HL-60/S4 treated with phorbol 12-myristate 13-acetate at 8.2 ng/mL for 4 days and 3 days (cell line): ENCODE results near the gene LRBA.
"Not testable (repeated sequence)": the region's sequence is repeated elsewhere in the genome, so short reads cannot be mapped to it uniquely, and the experiment has no call there.

ENCODE experiments used
- in situ Hi-C: fragments of 300-500 bp; cut with MboI; formaldehyde crosslinking; loops from 2 replicates; pipeline ENCODE4 v1.15.0; 2022; ENCODE audit warnings: low sequenced_read_pairs

LRBA gene

DNA sequence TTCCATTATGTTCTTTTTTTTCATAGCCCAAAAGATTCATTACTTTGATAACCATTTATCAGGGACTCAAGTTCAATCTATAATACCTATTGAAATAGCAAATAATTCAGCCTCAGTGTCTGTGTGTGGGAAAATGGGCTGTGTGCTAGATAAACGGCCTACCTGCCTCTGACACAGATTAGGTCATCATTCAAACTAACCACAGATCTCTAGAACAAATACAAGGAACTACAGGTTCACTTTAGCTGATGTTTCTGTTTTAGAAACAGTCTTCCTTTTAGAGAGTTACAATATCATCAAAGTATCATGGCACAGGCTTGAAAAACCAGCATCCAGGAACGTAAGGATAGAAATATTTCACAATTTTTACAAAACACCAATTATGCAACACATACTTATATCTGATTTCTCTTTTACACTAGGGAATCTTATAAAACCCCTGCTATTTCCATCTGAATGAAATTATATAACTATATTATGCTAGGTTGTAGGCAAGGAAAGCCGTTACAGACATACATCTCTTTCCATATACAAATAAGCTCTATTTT lies 489.7 kb downstream of the LRBA start:
- in situ Hi-C loops: no loop called here

DNA sequence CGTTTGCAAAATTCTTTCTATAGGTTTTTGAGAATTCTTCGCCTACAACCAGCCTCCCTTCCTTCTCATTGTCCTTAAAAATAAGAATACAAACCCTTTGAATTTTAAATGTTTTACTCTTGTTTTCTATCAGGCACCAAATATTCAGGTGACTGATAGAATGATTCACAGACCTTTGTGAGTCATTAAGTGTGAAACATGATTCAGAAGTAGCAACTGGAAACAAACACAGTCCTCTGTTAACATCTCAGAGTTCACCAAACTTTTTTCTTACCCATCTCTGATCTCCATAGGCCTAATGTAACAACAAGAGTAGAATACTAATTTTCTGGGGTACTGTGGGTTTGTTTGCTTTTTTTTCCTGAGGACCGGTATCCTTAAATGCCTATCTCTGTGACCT lies 496.5 kb downstream of the LRBA start:
- in situ Hi-C loops: no loop called here

DNA sequence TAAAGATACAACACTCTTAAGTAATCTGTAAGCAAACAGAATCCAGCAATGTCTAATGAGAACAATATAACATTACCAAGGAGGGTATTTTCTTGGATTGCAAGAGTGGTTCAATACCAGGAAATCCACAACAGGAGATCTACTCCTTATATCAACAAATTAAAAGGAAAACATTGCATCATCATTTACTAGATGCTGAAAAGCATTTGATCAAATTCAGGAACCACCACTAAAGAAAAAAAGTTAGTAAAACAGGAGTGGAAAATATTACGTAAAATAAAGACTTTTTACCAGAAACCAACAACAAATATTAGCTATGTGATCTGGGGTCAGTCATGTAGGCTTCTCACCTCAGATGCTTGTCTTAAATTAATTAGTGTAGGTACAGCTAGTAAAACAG lies 499.9 kb downstream of the LRBA start:
- in situ Hi-C loops: no loop called here

DNA sequence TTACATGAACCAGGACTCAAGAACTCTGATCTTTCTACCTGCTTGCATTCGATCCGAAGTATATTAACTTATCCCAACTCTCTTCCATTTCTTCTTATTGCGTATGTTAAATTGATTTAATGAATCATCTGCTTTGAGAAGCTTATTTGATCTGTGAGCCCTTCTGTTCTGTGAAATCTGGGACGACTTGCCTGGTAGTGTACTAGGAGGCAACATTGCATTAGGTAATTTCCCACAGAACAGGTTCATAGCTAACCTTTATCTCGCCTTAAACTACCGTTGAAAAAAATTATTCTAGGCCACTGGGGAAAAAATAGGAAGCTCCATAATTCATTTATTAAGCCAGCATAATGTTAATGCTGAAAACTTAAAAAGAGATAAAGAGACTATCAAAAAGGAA lies 500.4 kb downstream of the LRBA start:
- in situ Hi-C loops: no loop called here

DNA sequence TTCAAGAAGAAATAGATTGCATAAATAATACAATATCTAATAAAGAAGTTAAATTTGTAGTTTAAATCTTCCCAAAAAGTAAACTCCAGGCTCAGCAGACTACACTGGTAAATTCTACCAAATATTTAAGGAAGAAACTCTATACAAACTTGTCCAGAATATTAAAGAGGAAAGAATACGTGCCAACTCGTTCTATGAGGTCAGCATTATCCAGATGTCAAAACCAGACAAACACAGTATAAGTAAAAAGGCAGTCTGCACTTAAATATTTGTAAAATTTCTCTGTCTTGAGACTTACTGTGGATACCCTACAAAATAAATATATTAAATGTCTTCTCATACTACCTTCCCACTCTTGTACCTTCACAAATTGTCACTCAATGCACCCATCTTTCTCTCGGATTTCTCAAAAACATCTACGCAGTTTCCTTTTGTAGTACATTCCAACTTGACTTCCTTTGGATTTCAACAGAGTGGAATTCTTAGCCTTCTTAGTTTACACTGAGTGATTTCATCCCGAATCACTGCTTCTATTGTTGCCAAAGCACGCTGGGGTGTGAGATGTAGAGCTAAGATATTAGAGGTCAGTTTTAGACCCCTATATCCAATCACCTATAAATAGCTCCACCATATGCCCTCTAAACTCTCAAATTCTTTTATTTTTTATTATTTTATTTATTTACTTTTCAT lies 504.8 kb downstream of the LRBA start:
- in situ Hi-C loops: no loop called here

DNA sequence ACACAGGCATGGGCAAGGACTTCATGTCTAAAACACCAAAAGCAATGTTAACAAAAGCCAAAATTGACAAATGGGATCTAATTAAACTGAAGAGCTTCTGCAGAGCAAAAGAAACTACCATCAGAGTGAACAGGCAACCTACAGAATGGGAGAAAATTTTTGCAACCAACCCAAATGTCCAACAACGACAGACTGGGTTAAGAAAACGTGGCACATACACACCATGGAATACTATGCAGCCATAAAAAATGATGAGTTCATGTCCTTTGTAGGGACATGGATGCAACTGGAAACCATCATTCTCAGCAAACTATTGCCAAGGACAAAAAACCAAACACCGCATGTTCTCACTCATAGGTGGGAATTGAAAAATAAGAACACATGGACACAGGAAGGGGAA lies 507.4 kb downstream of the LRBA start:
- in situ Hi-C loops: not testable (repeated sequence)

DNA sequence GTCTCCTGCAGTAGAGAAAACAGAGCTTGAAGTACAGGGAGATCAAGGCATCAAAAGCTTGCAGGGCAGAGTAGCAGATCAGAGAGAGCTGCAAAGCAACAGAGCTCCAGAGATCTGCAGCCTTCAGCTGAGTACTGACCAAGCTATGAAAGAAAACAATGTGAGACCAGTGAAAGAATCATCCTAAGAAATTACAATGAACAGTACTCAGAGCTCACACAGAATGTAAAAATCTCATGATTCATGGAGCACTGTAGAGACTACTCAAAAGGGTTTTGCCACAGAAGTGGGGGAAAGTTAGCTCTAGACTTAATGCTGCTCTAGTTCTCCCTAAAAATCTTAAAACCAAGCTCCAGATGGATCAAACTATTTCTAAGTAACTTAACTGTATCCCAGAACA lies 513.1 kb downstream of the LRBA start:
- in situ Hi-C loops: no loop called here

DNA sequence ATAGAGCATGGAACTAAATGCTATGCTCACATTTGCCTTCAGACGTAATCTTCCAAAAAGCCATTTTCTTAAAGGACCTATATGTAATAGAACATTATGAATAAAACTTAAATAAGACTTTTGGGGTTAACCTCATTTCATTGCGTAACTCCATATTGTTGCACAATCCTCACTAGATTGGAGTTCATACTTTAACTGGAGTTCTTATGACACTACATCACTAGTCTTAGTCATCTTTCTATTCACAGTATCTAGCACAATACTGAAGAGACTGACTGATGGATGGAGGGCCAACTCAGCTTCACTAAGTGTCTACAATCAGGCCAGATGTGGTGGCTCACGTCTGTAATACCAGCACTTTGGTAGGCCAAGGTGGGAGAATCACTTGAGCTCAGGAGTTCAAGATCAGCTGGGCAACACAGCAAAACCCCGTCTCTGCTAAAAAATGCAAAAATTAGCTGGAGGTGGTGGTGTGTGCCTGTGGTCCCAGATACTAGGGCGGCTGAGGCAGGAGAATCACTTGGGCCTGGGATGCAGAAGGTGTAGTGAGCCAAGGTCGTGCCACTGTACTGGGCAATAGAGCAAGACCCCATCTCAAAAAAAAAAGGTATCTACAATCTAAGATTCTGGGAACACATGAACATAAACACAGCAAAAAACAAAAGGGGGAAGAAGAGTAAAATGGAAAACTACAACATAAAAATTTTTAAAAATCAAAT lies 513.9 kb downstream of the LRBA start:
- in situ Hi-C loops: no loop called here

DNA sequence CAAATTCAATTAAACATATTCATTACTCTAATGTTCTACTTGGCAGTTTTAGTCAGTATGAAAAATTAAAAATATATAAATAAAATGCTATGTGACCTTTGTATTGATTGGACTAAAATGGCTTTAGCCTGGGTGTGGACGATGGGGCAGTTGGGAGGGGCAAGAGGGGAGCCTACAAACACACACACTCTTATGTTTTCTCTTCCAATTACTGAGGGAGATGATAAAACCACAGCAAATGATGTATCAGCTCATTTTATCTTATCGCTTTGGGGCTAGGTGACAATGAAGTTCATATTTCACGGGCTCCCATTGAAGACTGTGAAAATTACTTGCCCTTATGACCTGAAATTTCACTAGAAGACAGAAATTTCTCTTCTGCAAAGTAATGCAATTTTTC lies 517.5 kb downstream of the LRBA start:
- in situ Hi-C loops: no loop called here

DNA sequence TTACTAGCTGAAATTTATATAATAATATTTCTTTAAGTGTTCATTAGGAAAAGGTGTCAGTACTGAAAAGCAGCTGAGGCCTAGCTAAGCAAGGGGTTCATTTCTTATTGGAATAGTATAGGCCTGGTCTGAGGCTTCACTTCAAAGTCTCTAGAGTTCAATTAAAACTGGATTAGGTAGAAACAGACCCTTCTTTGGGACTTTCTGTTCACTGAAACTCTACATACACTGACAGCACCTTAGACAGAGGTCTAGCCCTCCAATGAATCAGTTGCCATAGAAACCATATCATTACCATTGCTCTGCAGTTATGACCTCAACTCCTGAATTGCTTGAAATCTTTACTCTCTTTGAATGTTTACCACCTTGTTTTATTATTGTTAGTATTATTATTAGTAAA lies 519.5 kb downstream of the LRBA start:
- in situ Hi-C loops: no loop called here

DNA sequence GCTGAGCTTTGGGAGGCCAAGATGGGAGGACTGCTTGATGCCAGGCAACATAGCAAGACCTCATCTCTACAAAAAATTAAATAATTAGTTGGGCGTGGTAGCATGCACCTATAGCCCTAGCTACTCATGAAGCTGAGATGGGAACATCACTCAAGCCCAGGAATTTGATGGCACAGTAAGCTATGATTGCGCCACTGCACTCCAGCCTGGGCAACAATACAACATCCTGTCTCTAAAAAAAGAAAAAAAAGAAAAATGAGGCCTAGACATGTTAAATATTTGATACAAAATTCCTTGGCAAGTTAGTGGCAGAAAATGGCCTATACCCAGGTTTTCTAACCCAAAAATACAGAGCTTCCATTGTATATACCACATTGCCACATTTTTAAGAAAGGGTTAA lies 521.2 kb downstream of the LRBA start:
- in situ Hi-C loops: no loop called here

DNA sequence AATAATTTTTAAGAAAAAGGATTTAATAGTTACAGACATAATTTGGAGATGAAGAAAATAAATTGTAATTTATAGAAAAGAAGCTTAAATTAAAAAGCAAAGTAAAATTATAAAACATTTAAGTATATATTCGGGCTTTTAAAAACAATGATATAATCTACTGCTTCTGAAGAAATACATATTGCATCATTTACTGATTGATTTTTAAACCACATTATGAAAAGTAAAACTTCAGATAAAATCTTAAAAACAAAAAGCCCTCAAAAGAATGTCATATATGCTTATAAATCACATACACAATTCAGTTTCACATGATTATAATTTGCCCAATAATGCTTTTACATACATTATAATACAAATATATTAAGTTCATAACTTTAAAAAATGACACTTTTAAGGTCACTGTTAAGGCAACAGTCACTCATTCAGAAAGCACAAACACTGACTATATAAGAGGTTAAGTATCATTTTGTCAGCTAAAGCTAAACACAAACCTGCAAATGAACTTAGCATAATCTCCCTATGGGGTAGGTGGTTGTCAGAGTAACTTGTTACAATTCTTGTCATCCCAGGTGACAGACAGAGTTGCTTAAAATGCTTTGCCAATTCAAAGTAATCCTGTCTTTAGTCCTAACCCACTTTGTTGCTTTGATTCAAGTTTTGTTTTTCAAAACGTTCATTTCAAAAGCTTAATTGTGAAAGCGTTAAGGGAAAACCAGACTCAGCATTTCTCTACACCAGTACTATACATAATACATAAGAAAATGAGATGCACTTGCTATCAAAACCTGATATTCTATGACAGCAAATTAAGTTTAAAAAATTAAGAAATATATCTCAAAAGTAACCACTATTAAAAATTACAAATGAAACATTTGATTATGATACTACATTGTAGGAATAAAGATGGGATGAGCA lies 523.7 kb downstream of the LRBA start:
- in situ Hi-C loops: no loop called here

DNA sequence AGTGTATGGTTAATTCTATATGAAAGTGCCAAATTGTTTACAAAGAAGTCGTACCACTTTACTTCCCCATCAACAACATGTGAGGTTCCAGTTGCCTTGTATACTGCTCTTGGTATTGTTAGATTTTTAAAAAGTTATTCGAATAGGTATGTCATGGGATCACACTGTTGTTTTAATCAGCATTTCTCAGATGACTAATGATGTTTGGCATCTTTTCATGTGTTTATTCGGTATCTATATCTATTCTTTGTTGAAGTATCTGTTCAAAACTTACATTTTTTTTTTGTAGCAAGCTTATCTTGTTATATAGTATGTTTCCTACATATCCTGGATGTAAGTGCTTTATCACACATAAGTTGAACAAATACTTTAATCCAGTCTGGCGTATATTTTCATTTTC lies 532.5 kb downstream of the LRBA start:
- in situ Hi-C loops: no loop called here

DNA sequence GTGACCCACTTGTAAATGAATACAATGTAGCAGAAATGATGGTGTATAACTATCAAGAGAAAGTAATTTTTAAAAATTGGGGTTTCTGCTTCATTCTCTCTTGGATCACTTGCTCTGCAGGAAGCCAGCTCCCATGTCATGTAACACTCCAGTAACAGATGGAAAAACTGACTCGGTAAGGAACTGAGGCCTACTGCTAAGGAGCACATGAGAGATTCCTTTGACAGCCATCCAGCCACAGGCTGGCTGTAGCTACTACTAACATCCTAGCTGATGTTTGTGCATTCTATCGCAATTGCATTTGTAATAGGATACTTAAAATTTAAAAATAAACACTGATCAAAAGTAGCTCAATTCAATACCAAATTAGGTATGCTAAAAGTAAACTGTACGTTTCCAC lies 535.4 kb downstream of the LRBA start:
- in situ Hi-C loops: no loop called here

DNA sequence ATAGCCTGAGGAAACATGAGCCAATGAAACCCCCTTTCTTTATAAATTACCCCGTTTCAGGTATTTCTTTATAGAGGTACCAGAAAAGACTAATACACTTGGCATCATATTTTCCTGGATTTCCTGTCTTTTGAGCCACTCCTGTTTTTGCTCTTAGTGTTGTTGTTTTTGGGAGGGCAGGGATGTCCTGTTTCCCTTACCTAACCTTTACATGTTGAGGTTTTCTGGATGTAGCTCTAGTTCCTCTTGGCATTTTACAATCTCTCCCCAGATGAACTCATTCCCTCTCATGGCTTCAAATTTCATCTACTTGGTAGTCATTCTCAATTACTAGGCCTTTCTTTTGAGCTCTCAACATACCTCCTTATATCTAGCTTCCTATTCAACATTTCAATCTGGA lies 537.2 kb downstream of the LRBA start:
- in situ Hi-C loops: no loop called here

DNA sequence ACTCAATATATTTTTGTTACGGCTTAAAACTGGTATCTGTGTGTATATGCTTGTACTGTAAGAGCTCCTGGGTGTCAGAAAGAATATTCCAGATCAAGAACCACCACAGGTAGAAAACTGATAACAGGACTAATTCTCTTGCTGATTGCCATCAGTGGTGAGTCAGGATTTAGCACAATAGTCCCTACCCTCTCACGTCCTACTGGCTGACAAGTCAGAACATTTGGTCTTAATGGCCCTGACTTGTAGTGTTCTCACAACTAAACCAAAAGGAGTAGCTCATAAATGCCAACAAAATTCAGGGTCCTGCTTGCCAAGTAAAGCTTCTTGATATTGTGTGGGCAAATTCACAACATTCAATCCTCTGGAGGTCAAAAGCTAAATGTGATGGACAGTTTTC lies 538.3 kb downstream of the LRBA start:
- in situ Hi-C loops: no loop called here

DNA sequence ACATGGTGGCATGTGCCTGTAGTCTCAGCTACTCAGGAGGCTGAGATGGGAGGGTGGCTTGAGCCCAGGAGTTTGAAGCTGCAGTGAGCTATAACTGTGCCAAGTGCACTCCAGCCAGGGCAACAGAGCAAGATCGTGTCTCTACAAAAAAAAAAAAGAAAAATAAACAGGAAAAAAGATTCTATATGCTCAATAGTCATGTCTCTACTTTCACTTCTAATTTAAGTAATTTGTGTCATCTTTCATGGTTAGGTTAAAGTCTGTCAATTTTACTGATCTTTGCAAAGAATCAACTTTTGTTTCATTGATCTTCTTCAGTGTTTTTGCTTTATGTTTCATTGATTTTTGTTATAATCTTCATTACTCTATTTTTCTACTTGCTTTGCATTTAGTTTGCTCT lies 539.3 kb downstream of the LRBA start:
- in situ Hi-C loops: no loop called here

DNA sequence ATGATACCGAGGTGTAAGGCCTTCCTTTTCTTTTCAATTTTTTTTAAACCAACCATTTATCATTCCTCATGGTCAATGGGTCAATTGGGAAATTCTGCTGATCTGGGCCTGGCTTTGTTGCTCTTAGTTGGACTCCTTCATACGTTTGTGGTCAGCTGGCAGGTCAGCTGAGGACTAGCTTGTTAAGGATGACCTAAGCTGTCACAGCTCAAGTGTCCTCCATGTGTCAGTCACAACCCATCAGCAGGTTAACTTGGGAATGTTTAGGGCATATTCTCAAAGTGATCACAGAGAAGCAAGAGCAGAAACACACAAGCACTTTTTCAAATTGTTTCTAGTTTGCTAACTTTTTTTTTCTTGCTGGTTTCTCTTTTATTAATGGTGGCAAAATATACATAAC lies 550.6 kb downstream of the LRBA start:
- in situ Hi-C loops: no loop called here

DNA sequence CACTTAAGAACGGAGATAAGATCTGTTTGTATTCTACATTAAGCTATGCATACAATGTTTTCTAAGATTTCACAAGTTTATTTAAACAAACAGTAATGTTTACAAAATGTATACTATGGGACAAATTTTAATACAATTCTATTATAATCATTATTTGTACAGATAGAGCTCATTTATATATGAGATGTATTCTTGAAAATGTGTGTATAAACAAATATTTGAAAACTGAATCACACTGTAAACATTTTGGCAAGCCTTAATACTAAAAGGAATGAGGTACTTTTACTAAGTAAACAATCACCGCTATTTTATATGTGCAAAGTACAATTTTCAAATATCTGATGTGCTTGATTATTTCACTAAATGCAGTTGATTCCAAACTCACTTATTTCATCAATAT lies 552.3 kb downstream of the LRBA start:
- in situ Hi-C loops: no loop called here

DNA sequence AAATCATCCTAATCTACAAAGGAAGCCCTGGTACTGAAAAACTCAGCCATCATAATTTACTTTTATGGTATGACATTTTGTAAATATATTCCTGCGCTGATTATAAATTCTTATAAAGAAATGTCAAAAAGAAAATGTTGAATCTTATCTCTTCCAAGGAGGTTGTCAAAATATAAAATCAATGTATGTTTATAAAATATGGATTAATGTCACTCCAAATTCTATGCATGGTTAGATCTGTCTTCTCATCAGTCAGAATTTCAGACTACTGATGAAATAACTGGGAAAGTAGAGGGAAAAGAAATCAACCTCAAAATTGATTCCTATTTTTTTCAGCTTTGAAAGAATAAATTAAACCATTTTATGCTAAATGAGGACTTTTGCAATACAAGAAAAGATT lies 553.1 kb downstream of the LRBA start:
- in situ Hi-C loops: no loop called here

DNA sequence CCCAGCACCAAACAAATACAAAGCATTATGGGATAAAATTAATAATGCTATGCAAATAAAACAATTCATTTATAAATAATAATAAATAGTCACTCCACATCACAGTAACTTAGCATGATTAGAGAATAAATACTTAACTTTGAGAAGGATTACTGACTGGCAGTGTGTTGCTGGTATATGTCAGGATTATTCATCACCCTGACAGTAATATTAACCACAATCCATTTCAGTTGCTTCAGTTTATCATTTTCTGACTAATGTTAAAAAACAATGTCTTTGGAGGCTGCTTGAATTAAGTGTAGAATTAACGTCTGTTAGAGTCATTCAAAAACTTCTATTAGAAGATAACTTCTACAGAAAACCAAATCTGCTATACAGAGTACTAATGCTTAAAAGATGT lies 557.3 kb downstream of the LRBA start:
- in situ Hi-C loops: no loop called here

DNA sequence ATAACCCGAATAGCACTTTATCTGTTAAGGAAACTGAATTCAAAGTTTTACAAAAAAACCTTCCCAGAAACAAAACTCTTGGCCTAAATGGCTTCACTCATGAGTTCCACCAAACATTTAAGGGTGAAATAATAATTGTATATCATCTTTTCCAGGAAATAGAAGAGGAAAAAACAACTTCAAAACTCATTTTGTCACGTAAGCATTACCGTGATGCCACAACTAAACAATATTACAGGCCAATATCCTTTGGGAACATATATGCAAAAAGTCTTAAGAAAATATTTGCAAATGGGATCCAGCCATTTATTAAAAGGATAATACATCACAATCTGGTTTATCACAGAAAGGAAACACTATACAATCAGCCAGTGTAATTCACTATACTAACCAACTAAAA lies 563.2 kb downstream of the LRBA start:
- in situ Hi-C loops: no loop called here
